GM23338 (cell line): ENCODE data around the gene EXOC6B.

Source experiments
- CTCF ChIP-seq, 2 experiments: fragments of 200-600 bp in 1 of 2; sonication (generic) in 1 of 2; conservative IDR thresholded peaks; 2 replicates each; pipeline versions ENCODE4 v1.5.1 to v1.6.1; 2016 to 2017; ENCODE audit warnings: antibody characterized with exemption in 2 of 2, low read depth in 2 of 2, mild to moderate bottlenecking in 2 of 2, moderate library complexity in 1 of 2
- ETS1 ChIP-seq: IDR thresholded peaks from 2 replicates; pipeline ENCODE4 v1.6.1; 2016; ENCODE audit warnings: antibody characterized with exemption
- EZH2 ChIP-seq: fragments of 200-600 bp; sonication (generic); IDR thresholded peaks from one replicate; pipeline ENCODE4 v1.8.0; 2017; ENCODE audit warnings: antibody characterized with exemption, mild to moderate bottlenecking, low read depth; ENCODE audit not compliant: unreplicated experiment
- JUNB ChIP-seq: IDR thresholded peaks from one replicate; pipeline ENCODE4 v1.6.1; 2016; ENCODE audit warnings: antibody characterized with exemption; ENCODE audit not compliant: unreplicated experiment
- POLR2AphosphoS5 ChIP-seq: IDR thresholded peaks from 2 replicates; pipeline ENCODE4 v1.6.1; 2016; ENCODE audit warnings: antibody characterized with exemption, low read depth
- REST ChIP-seq: IDR thresholded peaks from one replicate; pipeline ENCODE4 v1.6.1; 2018; ENCODE audit warnings: antibody characterized with exemption; ENCODE audit not compliant: unreplicated experiment
- STAT1 ChIP-seq: IDR thresholded peaks from one replicate; pipeline ENCODE4 v1.6.1; 2016; ENCODE audit warnings: antibody characterized with exemption; ENCODE audit not compliant: unreplicated experiment

- TF ChIP-seq CTCF (conservative IDR thresholded peaks at IDR 0.05; ENCODE audit: low read depth in 2 of 2) (no peak), EZH2 (no peak), ETS1 (no peak), POLR2AphosphoS5 (no peak), REST (no peak), JUNB (no peak), STAT1 (no peak)
These were observed 611.2 kb downstream of the EXOC6B start for GRCh38 chr2:72214429-72215143.
